RWPE2 (cell line): ENCODE measurements around the gene TGM6.

Source experiments
- ATAC-seq: fragments of 200-7000 bp; cut with Tn5 transposase; 3 replicates; pipeline ENCODE4 v1.9.1; 2021; ENCODE audit warnings: low read depth
- DNase-seq: peaks from one replicate; pipeline ENCODE4 v3.0.0-alpha.2; 2020; ENCODE audit warnings: low spot score
- H3K27ac ChIP-seq: fragments of 450-650 bp; 2 replicates; pipeline ENCODE4 v1.5.1; 2017; ENCODE audit warnings: mild to moderate bottlenecking; ENCODE audit not compliant: poor library complexity, severe bottlenecking
- H3K27me3 ChIP-seq: fragments of 250-450 bp; sonication (Bioruptor Pico); 2 replicates; pipeline ENCODE4 v1.5.1; 2021; ENCODE audit warnings: mild to moderate bottlenecking, moderate library complexity; ENCODE audit not compliant: insufficient read depth, poor library complexity, severe bottlenecking
- H3K36me3 ChIP-seq: fragments of 250-450 bp; sonication (Bioruptor Pico); 2 replicates; pipeline ENCODE4 v1.5.1; 2020; ENCODE audit warnings: low read depth, mild to moderate bottlenecking, moderate library complexity
- H3K4me1 ChIP-seq: fragments of 250-450 bp; sonication (Bioruptor Pico); 2 replicates; pipeline ENCODE4 v1.5.1; 2021; ENCODE audit warnings: mild to moderate bottlenecking, moderate library complexity; ENCODE audit not compliant: insufficient read depth, poor library complexity, severe bottlenecking
- H3K4me3 ChIP-seq: fragments of 250-450 bp; sonication (Bioruptor Pico); 2 replicates; pipeline ENCODE4 v1.5.1; 2021; ENCODE audit warnings: mild to moderate bottlenecking, moderate library complexity; ENCODE audit not compliant: severe bottlenecking
- H3K9me3 ChIP-seq: fragments of 250-450 bp; sonication (Bioruptor Pico); 2 replicates; pipeline ENCODE4 v1.5.1; 2021; ENCODE audit warnings: mild to moderate bottlenecking, moderate library complexity; ENCODE audit not compliant: severe bottlenecking
- TF ChIP-seq, protein P1 (sequence below): fragments of 450-650 bp; IDR thresholded peaks from one replicate; pipeline ENCODE4 v1.5.1; 2017; ENCODE audit warnings: mild to moderate bottlenecking, moderate library complexity; ENCODE audit not compliant: poor library complexity, severe bottlenecking

TGM6 gene

DNA sequence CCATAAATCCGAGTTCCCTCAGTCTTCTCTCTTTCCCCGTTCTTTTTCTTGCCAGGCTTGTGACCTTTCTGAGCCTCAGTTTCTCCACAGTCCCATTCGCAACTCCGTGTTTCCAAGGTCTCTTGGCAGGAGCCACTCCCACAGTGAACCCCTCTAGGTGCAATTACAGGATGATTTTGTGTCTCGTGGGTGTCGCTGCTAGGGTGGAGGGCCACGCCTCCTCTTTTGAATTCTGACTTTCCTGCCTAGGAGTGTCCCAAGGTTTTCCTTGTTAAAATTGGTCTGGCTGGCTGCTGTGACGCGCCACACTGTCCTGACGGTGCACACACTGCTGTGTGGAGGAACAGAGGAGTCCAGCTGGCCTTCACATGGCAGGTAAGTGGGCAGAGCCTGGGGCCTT is at the start of gene TGM6:
Gene TGM6 (plus strand): TSS at position 301 of the 400 bp plus-strand sequence. CDS start 68 bp downstream, at position 369.
- Histone ChIP-seq H3K36me3 (no peaks in the 10 kb centered on the region), H3K27ac (no peak within 1 kb of the TSS), H3K4me3 (no peak within 1 kb of the TSS), H3K4me1 (peaks cover 6% of the 10 kb centered on the region), H3K27me3 (no peaks in the 10 kb centered on the region), H3K9me3 (no peaks in the 10 kb centered on the region)
- DNase-seq (no peak), ATAC-seq (no peak)
- TF ChIP-seq, protein P1, sequence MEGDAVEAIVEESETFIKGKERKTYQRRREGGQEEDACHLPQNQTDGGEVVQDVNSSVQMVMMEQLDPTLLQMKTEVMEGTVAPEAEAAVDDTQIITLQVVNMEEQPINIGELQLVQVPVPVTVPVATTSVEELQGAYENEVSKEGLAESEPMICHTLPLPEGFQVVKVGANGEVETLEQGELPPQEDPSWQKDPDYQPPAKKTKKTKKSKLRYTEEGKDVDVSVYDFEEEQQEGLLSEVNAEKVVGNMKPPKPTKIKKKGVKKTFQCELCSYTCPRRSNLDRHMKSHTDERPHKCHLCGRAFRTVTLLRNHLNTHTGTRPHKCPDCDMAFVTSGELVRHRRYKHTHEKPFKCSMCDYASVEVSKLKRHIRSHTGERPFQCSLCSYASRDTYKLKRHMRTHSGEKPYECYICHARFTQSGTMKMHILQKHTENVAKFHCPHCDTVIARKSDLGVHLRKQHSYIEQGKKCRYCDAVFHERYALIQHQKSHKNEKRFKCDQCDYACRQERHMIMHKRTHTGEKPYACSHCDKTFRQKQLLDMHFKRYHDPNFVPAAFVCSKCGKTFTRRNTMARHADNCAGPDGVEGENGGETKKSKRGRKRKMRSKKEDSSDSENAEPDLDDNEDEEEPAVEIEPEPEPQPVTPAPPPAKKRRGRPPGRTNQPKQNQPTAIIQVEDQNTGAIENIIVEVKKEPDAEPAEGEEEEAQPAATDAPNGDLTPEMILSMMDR = no peak

DNA sequence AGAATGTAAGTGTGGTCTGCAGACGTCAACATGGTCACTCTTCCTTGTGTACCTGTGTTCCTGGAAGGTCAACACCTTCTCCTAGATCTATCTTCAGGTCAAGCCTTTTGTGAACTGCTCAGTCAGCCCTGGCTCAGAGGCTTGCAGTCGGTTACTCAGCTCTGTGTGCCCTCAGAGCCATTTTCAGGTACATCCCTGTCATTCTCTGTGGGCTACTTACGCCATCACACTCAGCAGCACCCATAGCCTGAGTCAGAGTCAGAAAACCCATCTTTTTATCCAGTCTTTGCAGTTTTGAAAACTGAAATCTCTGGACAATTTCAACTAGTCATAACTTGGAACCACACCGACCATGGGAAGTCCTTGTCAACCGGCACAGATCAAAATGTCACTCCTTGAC is 49.6 kb upstream of the TGM6 start:
- H3K9me3 ChIP-seq = no peaks in the 10 kb centered on the region
- H3K27me3 ChIP-seq = peaks cover 10% of the 10 kb centered on the region
- no peaks in the 10 kb centered on the region for H3K36me3 ChIP-seq
- H3K27ac ChIP-seq = no peak overlapping the region
- DNase-seq (no peak), ATAC-seq (no peak)
- TF ChIP-seq, protein P1 = no peak
- H3K4me3 ChIP-seq = no peak overlapping the region
- H3K4me1 ChIP-seq = no peaks in the 10 kb centered on the region

GRCh38 chr20:2331901-2332565 is 48.7 kb upstream of the TGM6 start:
- TF ChIP-seq, protein P1 = no peak
- no peaks in the 10 kb centered on the region for H3K9me3 ChIP-seq
- DNase-seq (no peak), ATAC-seq (no peak)
- H3K27me3 ChIP-seq = peaks cover 10% of the 10 kb centered on the region
- no peaks in the 10 kb centered on the region for H3K36me3 ChIP-seq
- no peaks in the 10 kb centered on the region for H3K4me1 ChIP-seq
- H3K27ac ChIP-seq = no peak overlapping the region
- H3K4me3 ChIP-seq = no peak overlapping the region

- Histone ChIP-seq H3K36me3 (no peaks in the 10 kb centered on the region), H3K4me1 (no peaks in the 10 kb centered on the region), H3K9me3 (no peaks in the 10 kb centered on the region), H3K27me3 (peaks cover 11% of the 10 kb centered on the region), H3K4me3 (no peak overlapping the region), H3K27ac (no peak overlapping the region)
- ATAC-seq (no peak), DNase-seq (no peak)
- TF ChIP-seq, protein P1 = no peak
These were observed 48.0 kb upstream of the TGM6 start for GRCh38 chr20:2332711-2333110.

GRCh38 chr20:2333821-2334220 is 46.9 kb upstream of the TGM6 start:
- no peak for DNase-seq
- no peak for ATAC-seq
- TF ChIP-seq, protein P1 = no peak
- no peaks in the 10 kb centered on the region for H3K36me3 ChIP-seq
- no peak overlapping the region for H3K4me3 ChIP-seq
- no peaks in the 10 kb centered on the region for H3K9me3 ChIP-seq
- no peaks in the 10 kb centered on the region for H3K4me1 ChIP-seq
- H3K27me3 ChIP-seq = peaks cover 18% of the 10 kb centered on the region
- H3K27ac ChIP-seq = no peak overlapping the region
